Measurements from ENCODE around the gene RPL32. TPM values are rescaled to one million over a fixed set of nuclear protein-coding genes. Genes with fewer than 3 reads are reported as not detected.
"Not testable (repeated sequence)": the region's sequence is repeated elsewhere in the genome, so short reads cannot be mapped to it uniquely, and the experiment has no call there.

Gene RPL32
- total RNA-seq, 4 donors from 2014 or later, result 510 to 893 (median 747) TPM

DNA sequence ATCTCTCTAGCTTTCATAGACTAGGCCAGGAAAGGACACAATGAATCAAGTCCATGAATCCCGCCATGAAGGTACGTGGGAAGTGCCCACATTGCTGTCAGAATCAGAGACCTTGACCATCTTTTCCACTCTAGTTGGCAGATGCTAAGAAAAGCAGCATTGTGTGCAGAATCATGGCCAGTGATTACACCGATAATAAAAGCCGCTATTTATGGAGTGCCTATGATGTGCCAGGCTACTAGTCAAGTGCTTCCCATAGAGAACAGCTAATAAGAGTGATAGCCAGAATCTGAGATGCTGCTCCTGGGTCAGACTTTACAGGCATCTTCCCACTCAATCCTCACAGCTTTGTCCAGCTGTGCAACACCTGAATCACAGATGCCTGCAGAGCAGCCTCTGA, 13.2 kb upstream of the RPL32 start:
- Histone ChIP-seq H3K9me3 (no peaks in the 10 kb centered on the region), H3K36me3 (no peaks in the 10 kb centered on the region), H3K27ac (no peak overlapping the region), H3K4me1 (no peaks in the 10 kb centered on the region), H3K4me3 (no peak overlapping the region), H3K27me3 (no peaks in the 10 kb centered on the region)
- WGBS, 2 donors, result 71 to 78% methylated on average over 4 of the region's 4 CpGs
- no peak for DNase-seq (ENCODE audit: low spot score in 2 of 2)
- TF ChIP-seq POLR2A (IDR thresholded peaks at IDR 0.05), result no peak
- TF ChIP-seq EP300 (IDR thresholded peaks at IDR 0.05), result no peak
- TF ChIP-seq, protein P1, sequence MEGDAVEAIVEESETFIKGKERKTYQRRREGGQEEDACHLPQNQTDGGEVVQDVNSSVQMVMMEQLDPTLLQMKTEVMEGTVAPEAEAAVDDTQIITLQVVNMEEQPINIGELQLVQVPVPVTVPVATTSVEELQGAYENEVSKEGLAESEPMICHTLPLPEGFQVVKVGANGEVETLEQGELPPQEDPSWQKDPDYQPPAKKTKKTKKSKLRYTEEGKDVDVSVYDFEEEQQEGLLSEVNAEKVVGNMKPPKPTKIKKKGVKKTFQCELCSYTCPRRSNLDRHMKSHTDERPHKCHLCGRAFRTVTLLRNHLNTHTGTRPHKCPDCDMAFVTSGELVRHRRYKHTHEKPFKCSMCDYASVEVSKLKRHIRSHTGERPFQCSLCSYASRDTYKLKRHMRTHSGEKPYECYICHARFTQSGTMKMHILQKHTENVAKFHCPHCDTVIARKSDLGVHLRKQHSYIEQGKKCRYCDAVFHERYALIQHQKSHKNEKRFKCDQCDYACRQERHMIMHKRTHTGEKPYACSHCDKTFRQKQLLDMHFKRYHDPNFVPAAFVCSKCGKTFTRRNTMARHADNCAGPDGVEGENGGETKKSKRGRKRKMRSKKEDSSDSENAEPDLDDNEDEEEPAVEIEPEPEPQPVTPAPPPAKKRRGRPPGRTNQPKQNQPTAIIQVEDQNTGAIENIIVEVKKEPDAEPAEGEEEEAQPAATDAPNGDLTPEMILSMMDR (IDR thresholded peaks at IDR 0.05), result no peak

DNA sequence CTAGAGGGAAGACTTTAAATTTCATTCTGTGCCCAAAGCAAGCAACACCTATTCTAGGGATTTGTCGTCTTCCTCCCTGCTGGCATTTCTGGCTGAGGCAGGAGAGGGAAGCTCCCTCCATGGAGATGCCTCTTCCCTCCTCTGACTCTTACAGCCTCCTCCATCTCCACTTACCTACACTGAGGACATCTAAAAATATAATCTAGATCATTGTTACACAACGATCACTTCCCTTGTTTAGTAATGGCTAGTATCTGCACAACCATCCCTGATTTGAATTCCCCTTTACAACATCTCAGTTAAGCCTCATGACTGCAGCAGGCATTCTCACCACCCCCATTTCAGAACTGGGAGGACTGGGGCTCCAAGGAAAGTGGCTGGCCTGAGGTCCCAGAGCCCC, 12.5 kb upstream of the RPL32 start:
- H3K4me3 ChIP-seq; H3K4me1 ChIP-seq; H3K9me3 ChIP-seq; H3K27ac ChIP-seq; H3K36me3 ChIP-seq; H3K27me3 ChIP-seq; DNase-seq (ENCODE audit: low spot score in 2 of 2): not testable (repeated sequence)
- 75 to 85% methylated on average over 2 of the region's 2 CpGs for WGBS, 2 donors

DNA sequence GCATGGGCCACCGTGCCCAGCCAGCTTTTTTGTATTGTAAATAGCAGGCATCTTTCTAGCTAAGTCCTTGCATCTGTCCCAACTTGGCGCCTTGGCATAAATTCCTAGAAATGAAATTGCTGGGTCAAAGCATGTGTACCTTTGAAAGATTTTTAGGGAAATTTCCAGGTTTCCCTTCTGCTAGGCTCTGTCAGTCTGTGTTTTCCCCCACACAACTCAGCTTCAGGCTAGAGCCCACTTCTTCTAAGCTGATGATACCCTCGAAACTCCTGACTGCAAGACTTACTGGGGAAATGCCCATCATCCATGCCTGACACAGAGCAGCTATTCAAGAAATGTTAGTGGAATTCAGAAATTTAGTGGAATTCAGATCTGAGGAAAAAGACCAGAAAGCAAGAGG, 10.8 kb upstream of the RPL32 start:
- Histone ChIP-seq H3K36me3 (no peaks in the 10 kb centered on the region), H3K4me1 (no peaks in the 10 kb centered on the region), H3K4me3 (no peak overlapping the region), H3K27me3 (no peaks in the 10 kb centered on the region), H3K9me3 (no peaks in the 10 kb centered on the region), H3K27ac (no peak overlapping the region)
- no peak for DNase-seq (ENCODE audit: low spot score in 2 of 2)
- WGBS, 2 donors, result 57 to 63% methylated on average over 3 of the region's 3 CpGs
- TF ChIP-seq POLR2A (IDR thresholded peaks at IDR 0.05) (no peak), EP300 (IDR thresholded peaks at IDR 0.05) (no peak)
- TF ChIP-seq, protein P1 (IDR thresholded peaks at IDR 0.05), result no peak

DNA sequence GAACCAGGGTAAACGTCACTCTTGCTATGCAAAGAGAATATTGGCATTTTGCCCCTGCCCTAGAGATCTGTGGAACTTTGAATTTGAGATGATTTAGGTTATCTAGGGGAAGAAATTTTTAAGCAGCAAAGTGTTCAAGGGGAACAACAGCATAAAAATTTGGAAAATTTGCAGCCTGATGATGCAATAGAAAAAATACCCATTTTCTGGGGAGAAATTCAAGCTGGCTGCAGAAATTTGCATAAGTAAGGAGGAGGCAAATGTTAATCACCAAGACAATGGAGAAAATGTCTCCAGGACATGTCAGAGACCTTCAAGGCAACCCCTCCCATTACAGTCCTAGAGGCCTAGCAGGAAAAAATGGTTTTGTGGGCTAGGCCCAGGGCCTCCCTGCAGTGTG, 4.4 kb upstream of the RPL32 start:
- H3K9me3 ChIP-seq, result no peaks in the 10 kb centered on the region
- no peak for DNase-seq (ENCODE audit: low spot score in 2 of 2)
- H3K27me3 ChIP-seq, result no peaks in the 10 kb centered on the region
- peaks cover 0 to 5% (median 0%) of the 10 kb centered on the region in 4 donors for H3K4me1 ChIP-seq
- TF ChIP-seq EP300 (IDR thresholded peaks at IDR 0.05) (no peak), POLR2A (IDR thresholded peaks at IDR 0.05) (no peak)
- TF ChIP-seq, protein P1 (IDR thresholded peaks at IDR 0.05), result no peak
- 52 to 53% methylated on average over 1 of the region's 1 CpG for WGBS, 2 donors
- no peak overlapping the region for H3K27ac ChIP-seq
- H3K36me3 ChIP-seq, result no peaks in the 10 kb centered on the region
- H3K4me3 ChIP-seq, result no peak overlapping the region

DNA sequence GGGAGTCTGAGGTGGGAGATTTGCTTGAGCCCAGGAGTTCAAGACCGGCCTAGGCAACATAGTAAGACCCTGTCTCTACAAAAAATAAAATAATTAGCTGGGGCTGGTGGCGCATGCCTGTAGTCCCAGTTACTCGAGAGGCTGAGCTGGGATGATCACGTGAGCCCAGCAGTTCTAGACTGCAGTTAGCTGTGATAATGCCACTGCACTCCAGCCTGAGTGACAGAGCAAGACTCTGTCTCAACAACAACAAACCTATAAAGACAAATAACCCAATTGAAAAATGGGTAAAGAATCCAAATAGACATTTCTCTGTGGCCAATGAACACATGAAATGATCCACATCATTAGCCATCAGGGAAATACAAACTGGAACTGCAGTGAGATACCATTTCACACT, 1.1 kb upstream of the RPL32 start:
- Histone ChIP-seq H3K27ac (no peak overlapping the region), H3K4me3 (no peak overlapping the region), H3K9me3 (no peaks in the 10 kb centered on the region), H3K4me1 (peaks cover 0 to 35% (median 18%) of the 10 kb centered on the region in 4 donors), H3K36me3 (peaks cover 0 to 26% (median 0%) of the 10 kb centered on the region in 3 donors), H3K27me3 (no peaks in the 10 kb centered on the region)
- TF ChIP-seq POLR2A (IDR thresholded peaks at IDR 0.05), result no peak
- no peak for TF ChIP-seq EP300 (IDR thresholded peaks at IDR 0.05)
- DNase-seq (ENCODE audit: low spot score in 2 of 2), result no peak
- 91 to 98% methylated on average over 4 of the region's 4 CpGs for WGBS, 2 donors

DNA sequence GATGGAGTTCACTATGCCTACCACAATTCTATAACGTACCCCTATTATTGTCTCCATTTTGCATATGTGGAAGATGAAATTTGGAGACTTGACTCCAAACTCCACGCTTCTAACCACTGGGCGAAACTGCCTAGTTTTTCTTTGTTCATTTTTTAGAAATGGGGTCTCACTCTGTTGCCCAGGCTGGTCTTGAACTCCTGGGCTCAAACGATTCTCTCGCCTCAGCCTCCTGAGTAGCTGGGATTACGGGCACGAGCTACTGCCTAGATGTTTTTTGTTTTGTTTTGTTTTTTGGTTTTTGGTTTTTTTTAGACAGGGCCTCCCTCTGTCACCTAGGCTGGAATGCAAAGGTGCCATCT, 584 bp upstream of the RPL32 start:
- Histone ChIP-seq H3K27ac (peak overlapping the region; percentile 87 to 96 (median 93)), H3K4me1 (peaks cover 0 to 35% (median 18%) of the 10 kb centered on the region in 4 donors), H3K4me3 (peak overlapping the region in 2 of 4 donors; percentile 74 to 88), H3K36me3 (peaks cover 0 to 31% (median 0%) of the 10 kb centered on the region in 3 donors), H3K27me3 (no peaks in the 10 kb centered on the region), H3K9me3 (no peaks in the 10 kb centered on the region)
- TF ChIP-seq, protein P1 (IDR thresholded peaks at IDR 0.05), result peak in 2 of 5 experiments; percentile 8 to 34
- TF ChIP-seq EP300 (IDR thresholded peaks at IDR 0.05), result no peak
- no peak for DNase-seq (ENCODE audit: low spot score in 2 of 2)
- 48 to 52% methylated on average over 7 of the region's 7 CpGs for WGBS, 2 donors
